ENCODE measurements around the gene MGRN1. TPM values are rescaled to one million over a fixed set of nuclear protein-coding genes. Genes with fewer than 3 reads are reported as not detected.

MGRN1 gene
- total RNA-seq, 1 donor from 2014 or later: 21.9 TPM

DNA sequence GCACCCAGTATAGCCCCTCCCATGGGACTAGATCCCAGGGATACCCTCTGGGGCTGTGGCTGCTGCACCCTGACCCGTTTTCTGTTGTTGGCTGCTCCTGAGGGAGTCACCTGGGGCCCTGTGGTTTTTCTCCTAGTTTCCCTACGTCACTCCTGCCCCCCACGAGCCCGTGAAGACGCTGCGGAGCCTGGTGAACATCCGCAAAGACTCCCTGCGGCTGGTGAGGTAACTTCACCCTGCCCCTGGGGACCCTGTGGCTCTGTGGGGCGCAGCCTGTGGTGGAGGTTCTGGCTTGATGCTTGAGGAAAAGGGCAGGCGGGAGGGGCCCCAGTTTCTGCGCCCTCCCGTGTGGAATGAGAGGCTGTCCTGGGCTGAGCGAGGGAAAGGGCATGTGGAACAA is 27.2 kb downstream of the MGRN1 start:
- DNase-seq (ENCODE audit: low spot score): no peak

DNA sequence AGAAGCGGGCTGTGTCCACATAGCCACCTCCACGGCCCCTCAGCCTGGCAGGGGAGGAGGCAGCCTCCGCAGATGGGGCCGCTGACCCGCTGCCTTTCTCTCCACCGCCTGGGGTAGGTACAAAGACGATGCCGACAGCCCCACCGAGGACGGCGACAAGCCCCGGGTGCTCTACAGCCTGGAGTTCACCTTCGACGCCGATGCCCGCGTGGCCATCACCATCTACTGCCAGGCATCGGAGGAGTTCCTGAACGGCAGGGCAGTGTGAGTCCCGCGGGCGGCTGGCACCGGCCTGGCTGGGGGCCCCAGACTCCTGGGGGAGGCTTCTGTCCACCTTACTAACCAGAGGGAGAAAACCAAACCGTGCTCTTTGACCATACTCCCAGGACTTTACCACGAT is 27.9 kb downstream of the MGRN1 start:
- DNase-seq (ENCODE audit: low spot score): no peak

DNA sequence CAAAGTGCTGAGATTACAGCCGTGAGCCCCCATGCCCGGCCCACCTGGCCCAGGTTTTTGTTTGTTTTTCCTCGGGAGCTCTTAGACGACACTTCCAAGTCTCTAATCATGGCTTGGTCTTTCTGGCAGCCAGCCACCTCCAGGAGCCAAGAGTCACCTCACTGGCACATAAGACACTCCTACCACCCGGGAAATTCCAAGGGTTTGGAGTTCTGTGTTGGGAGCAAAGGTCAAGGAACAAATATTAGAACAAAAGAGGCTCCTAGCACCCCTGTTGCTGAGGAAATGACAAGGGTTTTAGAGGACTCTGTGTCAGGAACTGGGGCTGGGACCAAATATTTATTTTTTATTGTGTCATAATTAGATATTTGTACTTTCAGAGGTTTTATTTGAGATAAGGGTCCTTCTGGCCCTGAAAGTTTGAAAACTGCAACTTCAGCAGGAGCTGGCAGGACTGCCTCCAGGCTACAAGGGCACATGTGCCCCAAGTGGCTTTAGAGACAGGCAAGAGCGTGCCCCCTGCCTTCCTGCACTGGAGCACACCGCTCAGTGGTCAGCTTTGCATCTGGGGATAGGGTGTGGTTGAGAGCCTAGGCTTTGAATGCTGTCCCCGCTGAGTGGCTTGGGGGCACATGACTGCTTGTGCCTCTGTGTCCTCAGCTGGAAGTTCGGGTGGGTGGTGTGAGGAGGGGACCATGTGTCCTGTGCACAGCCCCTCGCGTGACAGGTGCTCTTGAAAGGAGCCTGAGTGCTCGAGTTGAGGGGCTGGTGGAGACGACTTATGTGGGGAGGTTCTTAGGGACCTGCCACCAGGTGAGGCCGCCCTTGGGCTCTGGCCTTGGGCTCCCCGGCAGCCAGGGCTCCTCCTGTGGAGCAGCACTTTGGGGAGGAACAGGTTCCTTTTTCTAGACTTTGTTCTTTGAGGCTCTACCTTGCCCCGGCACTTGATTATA is 29.7 kb downstream of the MGRN1 start:
- no peak for DNase-seq (ENCODE audit: low spot score)

- no peak for DNase-seq (ENCODE audit: low spot score)
Observed at GRCh38 chr16:4654964-4655590, 30.5 kb downstream of the MGRN1 start.

DNA sequence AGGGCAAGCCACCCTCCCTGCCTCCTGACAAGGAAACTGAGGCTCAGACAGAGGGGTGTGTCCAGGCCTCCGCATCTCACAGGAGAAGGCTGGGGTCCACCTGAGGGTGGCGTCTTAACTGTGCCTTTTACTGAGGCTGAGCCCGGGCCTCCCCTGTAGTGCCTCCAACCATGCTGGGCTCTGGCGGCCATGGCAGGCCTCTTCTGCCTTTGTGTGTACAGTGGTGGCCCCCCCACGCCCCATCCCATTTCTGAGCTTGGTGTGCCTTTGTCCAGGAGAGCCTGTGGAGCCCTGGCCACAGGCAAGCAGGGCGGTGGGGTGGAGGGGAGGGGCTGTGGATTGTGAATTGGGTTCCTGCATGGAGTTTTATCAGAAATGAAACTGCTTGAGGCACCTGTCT is 31.2 kb downstream of the MGRN1 start:
- no peak for DNase-seq (ENCODE audit: low spot score)

GRCh38 chr16:4656221-4656620 is 31.6 kb downstream of the MGRN1 start:
- DNase-seq (ENCODE audit: low spot score): no peak

GRCh38 chr16:4656695-4657686 is 32.4 kb downstream of the MGRN1 start:
- DNase-seq (ENCODE audit: low spot score): no peak

- DNase-seq (ENCODE audit: low spot score): no peak
Observed at GRCh38 chr16:4659363-4660353, 35.0 kb downstream of the MGRN1 start.

DNA sequence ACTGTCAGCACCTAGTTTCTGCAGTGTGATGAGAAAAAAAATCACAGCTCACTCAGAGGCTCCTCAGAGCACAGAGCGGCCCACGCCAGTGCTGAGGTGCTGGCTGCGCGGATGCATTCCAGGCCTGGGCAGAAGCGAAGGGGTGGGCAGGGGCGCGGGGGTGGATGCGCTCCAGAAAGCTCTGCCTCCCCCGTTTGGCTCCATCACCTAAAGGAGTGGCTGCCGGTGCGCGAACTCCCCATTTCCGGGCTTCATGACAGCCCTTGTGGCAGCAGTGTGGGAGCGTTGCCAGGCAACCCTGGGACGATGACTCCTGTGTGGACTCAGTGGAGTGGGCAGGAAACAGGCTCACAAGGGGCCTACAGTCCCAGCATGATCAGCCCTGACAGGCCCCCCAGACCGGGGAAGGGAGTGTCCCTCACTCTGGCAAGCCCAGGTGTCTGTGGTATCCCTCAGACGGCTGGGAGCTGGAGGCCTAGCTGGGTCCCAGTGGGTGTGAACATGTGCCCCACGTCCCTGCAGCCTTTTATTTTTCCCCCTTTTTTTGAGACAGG is 35.9 kb downstream of the MGRN1 start:
- no peak for DNase-seq (ENCODE audit: low spot score)

DNA sequence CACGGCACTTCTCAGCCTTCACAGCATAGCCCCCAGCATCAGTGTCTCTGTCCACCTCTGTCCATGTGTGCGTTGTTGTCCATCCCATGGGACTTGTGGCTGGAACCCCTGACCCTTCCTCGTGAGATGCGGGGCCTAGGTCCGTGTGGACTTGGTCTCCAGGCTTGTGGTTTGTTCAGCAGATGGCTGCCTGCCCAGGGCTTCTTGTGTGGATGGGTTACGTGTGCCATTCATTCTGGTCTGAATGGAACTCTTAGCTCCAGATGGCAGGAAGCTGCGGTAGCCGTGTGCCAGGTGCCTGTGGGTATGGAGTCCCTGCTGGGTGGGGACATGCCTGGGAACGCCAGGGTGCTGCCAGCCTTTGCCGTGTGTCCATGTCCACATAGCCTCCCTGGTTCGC is 37.0 kb downstream of the MGRN1 start:
- no peak for DNase-seq (ENCODE audit: low spot score)

- no peak for DNase-seq (ENCODE audit: low spot score)
Observed at GRCh38 chr16:4663465-4663776, 38.8 kb downstream of the MGRN1 start.

- DNase-seq (ENCODE audit: low spot score): peak; percentile 57
Observed at GRCh38 chr16:4663777-4664465, 39.3 kb downstream of the MGRN1 start.

GRCh38 chr16:4664538-4665418 is 40.2 kb downstream of the MGRN1 start:
- no peak for DNase-seq (ENCODE audit: low spot score)

DNA sequence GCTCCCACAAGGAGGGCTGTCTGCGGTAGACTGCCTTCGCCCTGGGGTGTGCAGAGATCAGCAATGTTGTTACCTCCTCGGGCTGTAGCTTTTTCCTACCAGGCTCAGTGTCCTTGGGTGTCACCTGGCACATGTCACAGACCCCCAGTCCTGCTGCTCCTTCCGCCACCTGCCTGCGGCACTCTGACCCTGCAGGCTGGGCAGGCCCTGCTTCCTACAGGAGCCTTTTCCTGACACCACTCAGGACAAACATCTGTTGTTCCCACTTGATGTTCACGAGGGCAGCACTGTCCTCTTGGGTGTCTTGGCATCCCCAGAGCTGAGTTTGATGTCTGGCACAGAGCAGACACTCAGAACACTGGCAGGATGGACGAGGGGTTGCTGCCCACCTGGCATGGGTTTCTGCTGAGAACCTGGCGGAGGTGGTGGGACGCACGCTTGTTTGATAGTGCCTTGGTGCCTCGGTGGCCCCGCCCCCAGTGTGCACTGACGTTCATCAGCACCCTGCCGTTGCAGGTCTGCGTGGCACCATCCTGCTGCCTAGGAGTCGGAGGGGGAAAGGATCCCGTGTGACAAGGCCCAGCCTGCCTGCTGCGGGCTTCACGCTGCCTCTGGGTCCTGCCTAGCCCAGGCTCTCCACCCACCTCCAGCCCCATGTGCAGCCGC is 42.0 kb downstream of the MGRN1 start:
- no peak for DNase-seq (ENCODE audit: low spot score)

GRCh38 chr16:4667203-4667963 is 42.8 kb downstream of the MGRN1 start:
- DNase-seq (ENCODE audit: low spot score): no peak

DNA sequence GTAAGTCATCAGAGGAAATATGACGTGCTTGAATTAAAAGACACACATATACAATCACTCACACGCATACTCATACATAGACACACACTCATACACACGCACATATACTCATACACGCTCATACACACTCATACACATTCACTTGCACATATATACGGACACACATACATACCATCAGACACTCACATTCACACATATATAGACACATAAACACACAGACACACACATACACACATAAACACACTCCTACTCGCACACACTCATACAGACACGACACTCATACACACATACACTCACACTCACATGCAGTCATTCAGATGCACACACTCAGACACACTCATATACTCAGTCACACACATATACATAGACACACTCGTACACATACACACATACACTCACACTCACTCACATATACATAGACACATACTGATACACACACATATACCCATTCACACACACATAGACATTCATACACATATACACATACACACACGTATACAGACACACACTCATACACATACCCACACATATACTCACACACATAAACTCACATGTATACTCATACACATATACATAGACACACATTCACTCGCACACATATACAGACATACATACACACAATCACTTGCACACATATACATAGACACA is 43.8 kb downstream of the MGRN1 start:
- no peak for DNase-seq (ENCODE audit: low spot score)

All from umbilical cord (tissue), 2 donors.